Endodermal cell (in vitro differentiated cells): Measurements from ENCODE around the gene IFNL1. TPM values are rescaled to one million over a fixed set of nuclear protein-coding genes. Genes with fewer than 3 reads are reported as not detected.

Experiments
- DNase-seq: peaks from one replicate; pipeline ENCODE4 v3.0.0-alpha.2; 2017
- H3K27ac ChIP-seq: 2 replicates; pipeline ENCODE4 v1.5.1; 2013; ENCODE audit warnings: mild to moderate bottlenecking, low read depth, low read length, moderate library complexity
- H3K27me3 ChIP-seq: 2 replicates; pipeline ENCODE4 v1.6.1; 2013; ENCODE audit warnings: mild to moderate bottlenecking, low read length, moderate library complexity; ENCODE audit not compliant: insufficient read depth, control insufficient read depth, poor library complexity, severe bottlenecking
- H3K36me3 ChIP-seq: 2 replicates; pipeline ENCODE4 v1.7.0; 2013; ENCODE audit warnings: mild to moderate bottlenecking, low read length, moderate library complexity; ENCODE audit not compliant: control insufficient read depth, insufficient read depth
- H3K4me1 ChIP-seq: one replicate; pipeline ENCODE4 v1.7.0; 2013; ENCODE audit warnings: low read length; ENCODE audit not compliant: control insufficient read depth, insufficient read depth
- H3K4me3 ChIP-seq: 2 replicates; pipeline ENCODE4 v1.5.1; 2013; ENCODE audit warnings: mild to moderate bottlenecking, low read length, moderate library complexity
- H3K9ac ChIP-seq: 2 replicates; pipeline ENCODE4 v1.6.1; 2013; ENCODE audit warnings: mild to moderate bottlenecking, low read length, moderate library complexity; ENCODE audit not compliant: poor library complexity, severe bottlenecking; ENCODE audit errors: extremely low read depth
- H3K9me3 ChIP-seq: 2 replicates; pipeline ENCODE4 v1.6.1; 2013; ENCODE audit warnings: mild to moderate bottlenecking, low read length, moderate library complexity; ENCODE audit not compliant: control insufficient read depth
- H3K27ac Mint-ChIP-seq: 2 replicates; pipeline ENCODE4 v1.8.0; 2020; ENCODE audit warnings: mixed read lengths
- H3K27me3 Mint-ChIP-seq: 2 replicates; pipeline ENCODE4 v1.8.0; 2021; ENCODE audit warnings: mild to moderate bottlenecking, mixed read lengths; ENCODE audit not compliant: insufficient read depth
- H3K36me3 Mint-ChIP-seq: 2 replicates; pipeline ENCODE4 v1.8.0; 2020; ENCODE audit warnings: low read depth, mixed read lengths
- H3K4me1 Mint-ChIP-seq: 2 replicates; pipeline ENCODE4 v1.8.0; 2020; ENCODE audit warnings: mixed read lengths
- H3K4me3 Mint-ChIP-seq: 2 replicates; pipeline ENCODE4 v1.8.0; 2020; ENCODE audit warnings: mild to moderate bottlenecking, moderate library complexity, mixed read lengths
- H3K9me3 Mint-ChIP-seq: 2 replicates; pipeline ENCODE4 v1.8.0; 2020; ENCODE audit warnings: mild to moderate bottlenecking, mixed read lengths
- CTCF ChIP-seq: fragments of 200-600 bp; sonication (generic); conservative IDR thresholded peaks from 2 replicates; pipeline ENCODE4 v1.5.0; 2021; ENCODE audit warnings: antibody characterized with exemption, mild to moderate bottlenecking
- WGBS, 2 experiments: methylation state at CpG; one replicate each; pipeline versions ENCODE4 v1.1.5 to v1.1.7; 2013; ENCODE audit warnings: missing lambda C conversion rate in 2 of 2, mixed read lengths in 1 of 2; ENCODE audit not compliant: insufficient coverage in 1 of 2, insufficient read length in 1 of 2; 5-methylcytosine and 5-hydroxymethylcytosine counted together
- total RNA-seq, 2 donors: library from RNA; stranded (reverse); fragmentation: NEBNext Ultra II Directional in 1 of 2; extraction: Animal tissue kit (Norgen Biotek cat#: 25700) in 1 of 2; gene quantifications; 2 replicates in 1 of 2; 3 replicates in 1 of 2; pipeline ENCODE4 v1.2.1, GENCODE V29; 2021

IFNL1 gene
- total RNA-seq, 2 donors from 2014 or later = not detected

GRCh38 chr19:39321832-39322176, 25.6 kb downstream of the IFNL1 start:
- Histone ChIP-seq H3K9me3 (no peaks in the 10 kb centered on the region), H3K4me1 (no peaks in the 10 kb centered on the region), H3K4me3 (no peak overlapping the region), H3K27ac (no peak overlapping the region), H3K36me3 (no peaks in the 10 kb centered on the region), H3K9ac (no peak overlapping the region), H3K27me3 (peaks cover 39% of the 10 kb centered on the region)
- H3K4me3 Mint-ChIP-seq = peak overlapping the region; percentile 66
- TF ChIP-seq CTCF = no peak
- no peaks in the 10 kb centered on the region for H3K36me3 Mint-ChIP-seq
- no peaks in the 10 kb centered on the region for H3K4me1 Mint-ChIP-seq
- no peaks in the 10 kb centered on the region for H3K9me3 Mint-ChIP-seq
- H3K27ac Mint-ChIP-seq = no peak overlapping the region
- H3K27me3 Mint-ChIP-seq = peaks cover 65% of the 10 kb centered on the region
- no peak for DNase-seq

DNA sequence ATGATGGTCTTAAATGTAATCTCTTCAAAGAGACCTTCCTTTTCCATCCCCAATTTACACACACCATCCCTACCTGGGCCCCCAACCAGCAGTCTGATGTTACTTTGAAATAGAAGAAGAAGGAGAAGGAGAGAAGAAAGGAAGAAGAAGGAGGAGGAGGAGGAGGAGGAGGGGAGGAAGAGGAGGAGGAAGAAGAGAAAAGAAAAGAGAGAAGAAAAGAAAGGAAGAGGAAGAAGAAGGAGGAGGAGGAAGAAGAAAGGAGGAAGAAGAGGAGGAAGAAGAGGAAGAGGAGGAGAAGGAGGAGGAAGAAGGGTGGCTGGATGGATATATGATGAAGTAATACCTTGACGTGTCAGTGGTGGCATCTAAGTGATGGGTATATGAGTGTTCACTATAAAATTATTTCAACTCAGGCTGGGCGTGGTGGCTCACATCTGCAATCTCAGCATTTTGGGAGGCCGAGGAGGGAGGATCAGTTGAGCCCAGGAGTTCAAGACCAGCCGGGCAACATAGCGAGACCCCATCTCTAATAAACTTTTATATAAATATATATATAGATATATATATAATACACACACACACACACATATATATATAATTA, 28.1 kb downstream of the IFNL1 start:
- Histone ChIP-seq H3K4me3 (no peak overlapping the region), H3K27me3 (peaks cover 24% of the 10 kb centered on the region), H3K27ac (no peak overlapping the region), H3K36me3 (no peaks in the 10 kb centered on the region), H3K9me3 (no peaks in the 10 kb centered on the region), H3K4me1 (no peaks in the 10 kb centered on the region), H3K9ac (no peak overlapping the region)
- DNase-seq = no peak
- 43 to 91% methylated on average over 2 to 3 of the region's 5 CpGs for WGBS, 2 experiments
- no peaks in the 10 kb centered on the region for H3K4me1 Mint-ChIP-seq
- H3K4me3 Mint-ChIP-seq = no peak overlapping the region
- no peaks in the 10 kb centered on the region for H3K36me3 Mint-ChIP-seq
- H3K27ac Mint-ChIP-seq = no peak overlapping the region
- no peaks in the 10 kb centered on the region for H3K9me3 Mint-ChIP-seq
- H3K27me3 Mint-ChIP-seq = peaks cover 48% of the 10 kb centered on the region
- TF ChIP-seq CTCF = no peak

GRCh38 chr19:39325778-39326665, 29.8 kb downstream of the IFNL1 start:
- no peak overlapping the region for H3K9ac ChIP-seq
- peak; percentile 63 for DNase-seq
- H3K9me3 ChIP-seq = no peaks in the 10 kb centered on the region
- no peaks in the 10 kb centered on the region for H3K4me1 ChIP-seq
- no peak for TF ChIP-seq CTCF
- no peak overlapping the region for H3K27ac Mint-ChIP-seq
- H3K4me3 ChIP-seq = no peak overlapping the region
- no peaks in the 10 kb centered on the region for H3K9me3 Mint-ChIP-seq
- no peaks in the 10 kb centered on the region for H3K4me1 Mint-ChIP-seq
- H3K27ac ChIP-seq = no peak overlapping the region
- H3K27me3 ChIP-seq = peaks cover 14% of the 10 kb centered on the region
- H3K36me3 ChIP-seq = no peaks in the 10 kb centered on the region
- peaks cover 38% of the 10 kb centered on the region for H3K27me3 Mint-ChIP-seq
- 85 to 88% methylated on average over 8 to 15 of the region's 16 CpGs for WGBS, 2 experiments
- H3K4me3 Mint-ChIP-seq = no peak overlapping the region
- H3K36me3 Mint-ChIP-seq = no peaks in the 10 kb centered on the region
